ENCODE measurements around the gene CLDN4.

DNA sequence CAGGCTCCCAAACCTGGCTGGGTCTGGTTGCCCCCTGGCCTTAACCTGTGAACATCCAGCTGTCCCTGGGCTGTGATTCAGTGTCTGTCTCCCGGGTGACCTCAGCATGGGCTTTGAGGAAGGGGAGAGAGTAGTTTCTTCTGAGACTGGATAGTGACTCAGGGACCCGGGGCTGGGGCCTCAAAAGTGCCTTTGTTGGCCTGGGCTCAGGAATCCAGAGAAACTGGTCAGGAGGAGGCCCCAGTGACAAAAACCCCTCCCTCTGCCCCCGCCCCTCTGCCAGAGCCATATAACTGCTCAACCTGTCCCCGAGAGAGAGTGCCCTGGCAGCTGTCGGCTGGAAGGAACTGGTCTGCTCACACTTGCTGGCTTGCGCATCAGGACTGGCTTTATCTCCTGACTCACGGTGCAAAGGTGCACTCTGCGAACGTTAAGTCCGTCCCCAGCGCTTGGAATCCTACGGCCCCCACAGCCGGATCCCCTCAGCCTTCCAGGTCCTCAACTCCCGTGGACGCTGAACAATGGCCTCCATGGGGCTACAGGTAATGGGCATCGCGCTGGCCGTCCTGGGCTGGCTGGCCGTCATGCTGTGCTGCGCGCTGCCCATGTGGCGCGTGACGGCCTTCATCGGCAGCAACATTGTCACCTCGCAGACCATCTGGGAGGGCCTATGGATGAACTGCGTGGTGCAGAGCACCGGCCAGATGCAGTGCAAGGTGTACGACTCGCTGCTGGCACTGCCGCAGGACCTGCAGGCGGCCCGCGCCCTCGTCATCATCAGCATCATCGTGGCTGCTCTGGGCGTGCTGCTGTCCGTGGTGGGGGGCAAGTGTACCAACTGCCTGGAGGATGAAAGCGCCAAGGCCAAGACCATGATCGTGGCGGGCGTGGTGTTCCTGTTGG lies at the start of gene CLDN4:
- TF ChIP-seq, protein P1, sequence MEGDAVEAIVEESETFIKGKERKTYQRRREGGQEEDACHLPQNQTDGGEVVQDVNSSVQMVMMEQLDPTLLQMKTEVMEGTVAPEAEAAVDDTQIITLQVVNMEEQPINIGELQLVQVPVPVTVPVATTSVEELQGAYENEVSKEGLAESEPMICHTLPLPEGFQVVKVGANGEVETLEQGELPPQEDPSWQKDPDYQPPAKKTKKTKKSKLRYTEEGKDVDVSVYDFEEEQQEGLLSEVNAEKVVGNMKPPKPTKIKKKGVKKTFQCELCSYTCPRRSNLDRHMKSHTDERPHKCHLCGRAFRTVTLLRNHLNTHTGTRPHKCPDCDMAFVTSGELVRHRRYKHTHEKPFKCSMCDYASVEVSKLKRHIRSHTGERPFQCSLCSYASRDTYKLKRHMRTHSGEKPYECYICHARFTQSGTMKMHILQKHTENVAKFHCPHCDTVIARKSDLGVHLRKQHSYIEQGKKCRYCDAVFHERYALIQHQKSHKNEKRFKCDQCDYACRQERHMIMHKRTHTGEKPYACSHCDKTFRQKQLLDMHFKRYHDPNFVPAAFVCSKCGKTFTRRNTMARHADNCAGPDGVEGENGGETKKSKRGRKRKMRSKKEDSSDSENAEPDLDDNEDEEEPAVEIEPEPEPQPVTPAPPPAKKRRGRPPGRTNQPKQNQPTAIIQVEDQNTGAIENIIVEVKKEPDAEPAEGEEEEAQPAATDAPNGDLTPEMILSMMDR (IDR thresholded peaks at IDR 0.05), result no peak
- TF ChIP-seq EP300 (IDR thresholded peaks at IDR 0.05), result no peak
